IPS-18c (cell line): Measurements from ENCODE around the gene ACSF2.
"Not testable (repeated sequence)": the region's sequence is repeated elsewhere in the genome, so short reads cannot be mapped to it uniquely, and the experiment has no call there.

ENCODE experiments used
- H3K4me3 ChIP-seq: 2 replicates; pipeline ENCODE4 v1.7.0; 2013; ENCODE audit warnings: low read depth, mild to moderate bottlenecking, low read length, moderate library complexity; ENCODE audit not compliant: insufficient read depth
- H3K9me3 ChIP-seq: one replicate; pipeline ENCODE4 v1.6.1; 2013; ENCODE audit warnings: mild to moderate bottlenecking, low read length, moderate library complexity; ENCODE audit not compliant: control insufficient read depth, insufficient read depth

The ACSF2 gene

DNA sequence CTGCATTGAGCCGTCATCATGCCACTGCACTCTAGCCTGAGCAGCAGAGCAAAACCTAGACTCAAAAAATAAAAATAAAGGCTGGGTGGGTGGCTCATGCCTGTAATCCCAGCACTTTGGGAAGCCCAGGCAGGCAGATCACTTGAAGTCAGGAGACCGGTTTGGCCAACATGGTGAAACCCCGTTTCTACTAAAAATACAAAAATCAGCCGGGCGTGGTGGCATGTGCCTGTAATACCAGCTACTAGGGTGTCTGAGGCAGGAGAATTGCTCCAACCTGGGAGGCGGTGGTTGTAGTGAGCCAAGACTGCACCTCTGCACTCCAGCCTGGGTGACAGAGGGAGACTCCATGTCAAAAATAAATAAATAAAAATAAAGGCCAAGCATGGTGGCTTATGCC lies 2.1 kb downstream of the ACSF2 start:
- not testable (repeated sequence) for H3K4me3 ChIP-seq, H3K9me3 ChIP-seq

DNA sequence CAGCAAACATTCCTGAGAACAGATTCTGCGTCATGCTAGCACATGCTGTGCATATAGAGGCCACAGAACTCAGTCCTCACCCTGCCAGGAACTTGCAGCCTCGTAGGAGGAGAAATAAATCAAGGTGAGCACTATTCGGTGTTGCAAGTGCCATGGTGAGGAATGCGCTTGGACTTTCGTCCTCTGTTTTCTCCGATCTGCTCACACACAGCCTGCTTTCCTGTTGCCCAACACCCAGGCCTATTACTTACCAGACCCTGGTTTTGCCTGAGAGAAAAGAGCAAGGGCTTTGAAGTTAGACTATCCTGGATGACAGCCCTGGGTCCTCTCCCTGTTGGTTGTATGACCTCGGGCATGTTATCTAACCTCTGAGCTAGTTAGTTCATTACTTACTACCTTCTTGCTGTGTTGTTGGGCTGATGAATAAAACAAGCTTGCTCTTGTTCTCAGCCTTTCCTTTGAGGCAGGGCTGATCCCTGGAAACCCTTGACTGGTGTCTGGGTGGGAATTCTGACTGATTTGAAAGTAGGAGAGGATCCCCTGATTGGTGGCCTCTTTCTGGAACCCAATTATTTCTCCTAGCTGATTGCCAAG lies 2.9 kb downstream of the ACSF2 start:
- H3K9me3 ChIP-seq = peaks cover 2% of the 10 kb centered on the region
- no peak overlapping the region for H3K4me3 ChIP-seq

DNA sequence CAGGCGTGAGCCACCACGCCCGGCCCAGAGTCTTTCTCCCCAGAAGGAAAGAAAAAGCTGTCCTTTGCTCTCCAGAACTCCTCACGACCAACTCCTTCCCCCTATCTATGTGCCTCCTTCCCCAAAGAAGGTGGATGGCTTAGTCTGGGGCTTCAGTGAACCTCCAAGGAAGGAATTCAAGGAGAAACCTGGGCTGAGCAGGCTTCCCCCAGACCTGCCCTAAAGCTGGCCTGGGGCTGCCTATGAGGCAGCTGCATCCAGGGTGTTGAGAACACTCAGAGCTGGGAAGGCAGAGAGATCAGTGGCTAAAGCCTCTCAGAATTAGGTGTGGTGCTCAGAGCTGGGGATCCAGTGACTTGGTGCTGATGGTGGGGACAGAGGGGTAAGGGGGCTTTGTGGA lies 3.8 kb downstream of the ACSF2 start:
- no peak overlapping the region for H3K4me3 ChIP-seq
- H3K9me3 ChIP-seq = peaks cover 2% of the 10 kb centered on the region

DNA sequence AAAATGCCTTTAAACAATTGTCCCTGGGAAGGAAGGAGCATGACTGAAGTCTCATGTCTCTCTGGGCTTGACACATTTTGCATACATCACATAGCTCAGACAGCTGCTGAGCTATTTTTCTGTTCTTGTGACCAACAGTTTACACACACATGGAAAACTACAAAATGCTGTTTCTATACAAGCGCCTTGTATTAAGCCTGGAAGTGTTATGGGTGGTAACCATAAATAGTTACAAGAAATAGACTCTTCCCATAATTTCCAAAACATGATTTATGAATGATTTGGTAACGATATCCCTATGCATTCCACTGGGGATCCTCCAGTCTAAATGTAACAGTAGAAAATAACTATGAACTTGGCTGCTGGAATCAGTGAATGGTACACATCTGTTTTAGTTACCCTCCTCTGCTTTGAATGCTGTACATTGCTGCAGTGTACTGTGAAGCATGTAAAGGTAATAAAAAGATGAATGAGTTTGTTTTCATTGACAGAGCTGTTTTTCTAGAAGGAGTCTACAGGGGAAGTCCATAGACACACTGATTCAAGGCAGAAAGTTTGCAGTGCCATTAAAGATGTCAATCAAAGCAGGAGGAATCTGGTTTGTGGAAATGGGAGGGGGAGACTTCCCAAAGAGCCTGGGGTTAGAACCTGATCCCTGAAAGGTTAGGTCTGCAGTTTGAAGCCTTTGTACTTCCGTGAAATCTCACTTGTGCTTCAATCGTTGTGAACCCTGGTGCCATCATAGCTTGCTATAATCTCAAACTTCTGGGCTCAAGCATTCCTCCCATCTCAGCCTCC lies 5.0 kb downstream of the ACSF2 start:
- H3K9me3 ChIP-seq = no peaks in the 10 kb centered on the region
- H3K4me3 ChIP-seq = no peak overlapping the region

DNA sequence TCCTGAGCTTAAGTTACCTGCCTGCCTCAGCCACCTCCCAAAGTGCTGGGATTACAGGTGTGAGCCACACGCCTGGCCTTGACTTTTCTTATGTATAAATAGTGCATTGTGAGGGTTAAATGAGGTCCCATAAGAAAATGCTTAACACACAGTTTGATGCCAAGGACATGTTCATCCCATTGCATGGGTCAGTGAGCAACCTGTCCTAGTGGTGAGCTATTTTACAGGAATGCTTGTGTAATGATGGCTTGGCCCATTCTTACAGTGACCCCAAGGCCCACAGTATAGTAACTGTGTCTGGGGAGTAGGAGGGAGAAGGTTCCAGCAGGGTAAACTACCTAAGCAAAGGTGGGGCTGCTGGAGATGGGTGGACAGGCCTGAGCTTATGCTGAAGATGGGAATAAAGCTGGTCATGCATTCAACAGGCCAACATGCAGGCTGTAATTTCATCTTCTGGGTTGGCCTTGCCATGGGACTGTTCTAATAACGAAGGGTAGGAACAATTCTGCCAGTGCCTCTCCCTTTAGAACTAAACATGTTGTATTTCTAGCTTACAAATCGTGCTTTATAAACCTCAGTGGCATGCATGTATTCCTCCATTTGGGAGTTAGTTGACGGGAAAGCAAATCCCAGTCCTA lies 6.2 kb downstream of the ACSF2 start:
- H3K4me3 ChIP-seq = no peak overlapping the region

DNA sequence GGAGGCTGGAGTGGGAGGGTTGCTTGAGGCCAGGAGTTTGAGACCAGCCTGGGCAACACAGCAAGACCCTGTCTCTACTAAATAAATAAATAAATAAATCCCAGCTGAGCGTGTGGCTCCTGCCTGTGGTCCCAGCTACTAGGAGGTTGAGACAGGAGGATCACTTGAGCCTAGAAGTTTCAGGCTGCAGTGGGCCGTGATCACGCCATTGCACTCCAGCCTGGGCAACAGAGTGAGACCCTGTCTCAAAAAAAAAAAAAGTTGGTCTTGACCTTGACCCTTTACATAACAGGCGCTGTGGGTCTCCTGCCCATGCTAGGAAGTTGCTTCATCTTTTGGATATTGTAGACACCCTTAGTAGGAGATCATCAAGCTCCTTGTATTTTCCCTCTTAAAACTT lies 11.4 kb downstream of the ACSF2 start:
- H3K9me3 ChIP-seq = no peaks in the 10 kb centered on the region
- no peak overlapping the region for H3K4me3 ChIP-seq

More for the DNA sequence above, 6.2 kb downstream of the ACSF2 start:
- no peaks in the 10 kb centered on the region for H3K9me3 ChIP-seq

DNA sequence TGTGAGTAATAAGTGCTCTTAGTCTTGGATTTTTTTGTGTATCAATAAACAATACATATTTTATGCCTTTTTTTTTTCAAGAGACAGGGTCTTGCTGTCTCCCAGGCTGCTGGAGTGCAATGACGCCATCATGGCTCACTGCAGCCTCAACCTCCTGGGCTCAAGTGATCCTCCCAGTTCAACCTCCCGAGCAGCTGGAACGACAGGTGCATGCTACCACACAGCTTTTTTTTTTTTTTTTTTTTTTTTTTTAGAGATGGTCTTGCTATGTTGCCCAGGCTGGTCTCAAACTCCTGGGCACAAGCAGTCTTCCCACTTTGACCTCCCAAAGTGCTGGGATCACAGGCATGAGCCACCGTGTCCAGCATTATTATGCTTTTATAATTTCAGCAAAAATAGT lies 13.0 kb downstream of the ACSF2 start:
- Histone ChIP-seq H3K4me3 (no peak overlapping the region), H3K9me3 (no peaks in the 10 kb centered on the region)

DNA sequence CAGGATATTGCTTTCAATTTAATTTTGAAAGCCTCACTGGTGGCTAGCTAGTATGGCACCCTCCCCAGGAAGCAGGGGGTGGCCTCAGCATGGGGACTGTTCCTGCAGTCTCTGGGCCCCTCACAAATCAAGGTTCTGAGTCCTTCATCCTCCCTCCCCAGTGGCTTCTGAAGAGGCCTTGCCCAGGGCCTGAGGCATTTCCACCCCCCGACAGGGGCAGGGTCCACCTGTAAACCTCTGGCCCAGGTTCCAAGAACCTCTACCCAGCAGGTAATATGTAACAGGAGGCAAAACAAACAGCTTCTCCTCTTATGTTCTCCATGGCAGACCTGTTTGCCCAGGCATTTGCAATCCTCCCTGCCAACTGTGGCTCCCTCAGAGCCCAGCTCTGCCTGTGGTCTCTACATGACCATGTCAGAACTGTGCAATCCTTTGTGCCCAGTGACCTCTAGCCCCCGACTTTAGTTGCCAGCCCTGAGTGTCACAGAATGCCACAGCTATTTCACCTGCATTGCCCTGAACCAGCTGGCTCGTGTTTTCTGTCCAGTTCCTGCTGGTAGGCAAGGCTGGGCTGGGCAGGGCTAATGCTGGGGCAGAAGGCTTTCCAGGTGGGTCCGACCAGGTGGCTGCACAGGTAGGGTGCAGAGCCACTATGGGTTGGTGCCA lies 14.3 kb downstream of the ACSF2 start:
- H3K9me3 ChIP-seq = no peaks in the 10 kb centered on the region
- no peak overlapping the region for H3K4me3 ChIP-seq

DNA sequence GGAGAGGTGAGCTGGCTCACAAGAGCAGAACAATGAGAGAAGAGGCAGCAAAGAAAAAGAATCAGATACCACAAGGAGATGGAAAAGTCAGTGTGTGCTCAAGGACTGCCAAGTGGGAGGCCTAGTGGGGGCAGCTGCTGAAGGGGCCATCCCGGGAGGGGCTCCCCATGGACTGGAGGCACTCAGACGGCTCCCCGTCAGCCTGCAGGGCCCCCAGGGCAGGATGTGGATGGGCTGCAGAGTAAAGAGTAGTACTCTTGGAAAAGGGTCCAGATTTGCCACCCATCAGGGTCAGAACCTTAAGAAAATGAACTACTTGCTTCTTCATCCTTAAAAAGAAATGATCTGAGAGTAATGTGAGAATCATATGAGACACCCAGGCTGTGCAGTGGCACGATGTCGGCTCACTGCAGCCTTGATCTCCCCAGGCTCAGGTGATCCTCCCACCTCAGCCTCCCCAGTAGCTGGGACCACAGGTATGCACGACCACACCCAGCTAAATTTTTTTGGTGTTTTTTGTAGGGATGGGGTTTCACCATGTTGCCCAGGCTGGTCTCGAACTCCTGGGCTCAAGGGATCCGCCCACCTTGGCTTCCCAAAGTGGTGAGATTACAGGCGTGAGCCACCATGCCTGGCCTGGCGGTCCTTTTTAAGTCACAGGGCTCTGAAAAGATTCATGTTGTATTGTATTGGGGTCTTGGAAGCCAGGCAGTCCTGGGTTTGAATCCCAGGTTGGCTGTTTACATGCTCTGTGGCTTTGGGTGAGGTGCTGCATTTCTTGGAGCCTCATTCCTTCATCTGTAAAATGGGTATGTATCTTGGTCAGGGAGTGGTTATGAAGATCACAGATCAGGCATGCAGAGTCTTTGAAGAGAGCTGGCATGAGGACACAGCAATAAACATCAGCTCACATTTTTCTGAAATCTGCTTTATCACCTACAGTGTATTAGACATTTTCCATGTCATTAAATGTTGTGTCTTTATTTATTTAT lies 15.1 kb downstream of the ACSF2 start:
- Histone ChIP-seq H3K9me3 (no peaks in the 10 kb centered on the region), H3K4me3 (no peak overlapping the region)

DNA sequence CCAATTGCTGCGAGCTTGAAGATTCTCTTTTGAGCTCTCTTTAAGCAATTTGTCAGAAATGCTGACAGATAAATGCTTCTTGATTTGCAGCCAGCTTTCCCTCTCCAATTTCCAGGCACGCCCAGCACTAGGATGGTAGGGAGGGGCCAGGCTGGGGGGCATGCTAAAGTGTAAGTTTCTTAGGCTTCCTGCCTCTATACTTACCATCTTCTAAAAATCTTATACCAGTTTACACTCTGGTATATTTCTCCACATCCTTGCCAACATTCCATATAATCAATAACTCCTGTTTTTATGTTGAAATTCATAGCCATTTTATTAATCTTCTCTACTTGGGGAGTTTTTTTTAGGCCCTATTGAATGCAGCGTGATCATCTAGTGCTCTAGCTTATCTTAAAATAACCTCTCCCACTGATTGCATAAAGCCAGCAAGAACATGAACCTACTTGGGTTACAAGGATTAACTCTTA lies 17.5 kb downstream of the ACSF2 start:
- Histone ChIP-seq H3K4me3 (no peak overlapping the region), H3K9me3 (no peaks in the 10 kb centered on the region)

DNA sequence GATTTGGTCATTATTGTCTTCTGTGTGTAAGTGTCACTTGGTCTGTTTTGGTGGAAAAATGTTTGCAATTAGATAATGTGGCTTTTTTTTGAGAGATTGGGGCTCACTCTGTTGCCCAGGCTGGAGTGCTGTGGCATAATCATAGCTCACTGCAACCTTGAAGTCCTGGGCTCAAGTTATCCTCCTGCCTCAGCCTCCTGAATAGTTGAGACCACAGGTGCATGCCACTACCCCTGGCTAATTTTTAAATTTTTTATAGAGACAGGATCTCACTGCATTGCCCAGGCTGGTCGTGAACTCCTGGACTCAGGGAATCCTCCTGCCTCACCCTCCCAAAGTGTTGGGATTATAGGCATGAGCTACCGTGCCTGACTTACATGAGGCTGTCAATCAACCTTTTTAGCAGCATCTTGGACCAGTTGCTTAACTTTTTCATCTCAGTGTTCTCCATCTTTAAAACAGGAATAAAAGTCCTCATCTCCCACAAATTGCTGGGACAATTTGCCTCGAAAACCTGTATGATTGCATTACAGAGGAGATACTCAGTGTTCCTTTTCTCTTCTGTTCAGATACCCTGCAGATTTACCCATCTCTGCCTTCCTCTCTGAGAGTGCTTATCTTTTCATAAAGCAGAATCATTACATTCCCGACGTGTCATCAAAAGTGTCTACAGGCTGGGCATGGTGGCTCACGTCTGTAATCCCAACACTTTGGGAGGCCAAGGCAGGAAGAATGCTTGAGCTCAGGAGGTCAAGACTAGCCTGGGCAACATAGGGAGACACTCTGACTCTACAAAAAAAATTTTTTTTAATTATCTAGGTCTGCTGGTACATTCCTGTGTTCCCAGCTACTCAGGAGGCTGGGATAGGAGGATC lies 19.1 kb downstream of the ACSF2 start:
- H3K9me3 ChIP-seq = no peaks in the 10 kb centered on the region
- H3K4me3 ChIP-seq = no peak overlapping the region

DNA sequence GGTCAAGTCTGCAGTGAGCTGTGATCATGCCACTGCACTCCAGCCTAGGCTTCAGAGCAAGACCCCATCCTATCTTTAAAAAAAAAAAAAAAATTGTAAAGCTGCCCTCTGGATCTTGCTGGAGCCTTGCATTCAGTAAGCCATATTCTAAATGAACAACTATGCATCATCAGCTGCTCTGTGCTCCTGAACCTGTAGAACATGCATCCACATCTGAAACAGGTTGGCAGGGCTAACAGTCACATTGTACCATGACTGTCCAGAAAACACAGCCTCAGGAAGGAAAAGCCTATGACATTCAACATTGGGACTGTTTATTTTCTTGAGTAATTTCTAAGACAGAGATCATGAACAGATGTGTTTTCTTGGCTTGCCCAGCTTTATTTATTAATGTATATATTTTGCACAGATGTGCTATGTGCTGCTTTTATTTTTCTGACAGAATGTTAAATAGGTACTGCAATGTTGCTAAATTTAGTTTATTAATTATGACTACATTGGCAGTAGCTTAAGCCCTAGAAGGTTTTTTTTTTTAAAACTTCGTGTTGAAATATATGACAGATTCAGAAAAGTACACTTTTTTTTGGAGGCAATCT lies 19.8 kb downstream of the ACSF2 start:
- Histone ChIP-seq H3K9me3 (no peaks in the 10 kb centered on the region), H3K4me3 (no peak overlapping the region)

DNA sequence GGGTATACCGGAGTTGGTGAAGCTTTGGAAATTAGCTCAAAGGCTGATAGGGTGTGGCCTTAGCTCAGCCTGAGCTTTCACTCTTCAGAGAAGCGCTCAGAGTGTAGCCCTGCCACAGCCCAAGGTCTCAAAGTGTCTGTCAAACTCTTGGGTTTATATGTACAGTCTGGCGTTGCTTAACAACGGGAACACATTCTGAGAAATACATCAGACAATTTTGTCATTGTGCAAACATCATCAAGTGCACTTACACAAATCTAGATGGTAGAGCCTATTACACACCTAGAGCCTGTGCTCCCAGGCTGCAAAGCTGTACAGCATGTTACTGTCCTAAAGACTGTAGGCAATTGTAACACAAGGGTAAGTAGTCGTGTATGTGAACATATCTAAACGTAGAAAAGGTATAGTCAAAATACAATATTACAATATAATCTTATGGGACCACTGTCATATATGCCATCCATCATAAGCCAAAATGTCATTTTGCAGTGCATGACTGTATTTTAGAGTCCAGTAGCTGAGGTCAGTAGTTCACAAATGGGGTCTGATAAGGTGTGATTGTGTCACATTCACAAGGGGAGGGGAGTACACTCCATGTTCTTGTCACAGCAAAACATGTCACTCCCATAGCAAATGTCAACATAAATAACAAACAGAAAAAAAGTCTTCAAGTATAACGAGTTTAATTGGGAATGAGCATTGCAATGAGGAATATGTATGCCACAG lies 22.0 kb downstream of the ACSF2 start:
- H3K4me3 ChIP-seq = no peak overlapping the region
- H3K9me3 ChIP-seq = no peaks in the 10 kb centered on the region

DNA sequence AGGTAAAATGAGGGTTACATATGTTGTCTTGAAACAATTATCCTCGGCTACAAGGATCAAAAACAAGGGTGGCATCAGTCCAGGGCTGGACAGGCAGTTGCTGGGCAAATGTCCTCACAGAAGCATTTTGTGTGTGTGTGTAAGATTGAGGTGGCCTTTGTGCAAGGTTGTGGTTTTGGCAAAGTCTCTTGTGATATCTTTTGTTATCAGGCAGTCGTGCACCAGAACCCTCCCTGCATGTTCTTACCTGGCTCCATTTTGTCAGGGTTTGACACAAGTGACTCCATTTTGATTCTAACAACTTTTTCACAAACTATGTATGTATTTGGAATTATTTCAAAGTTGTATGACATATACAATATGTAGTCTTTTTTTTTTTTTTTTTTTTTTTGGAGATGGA lies 22.6 kb downstream of the ACSF2 start:
- Histone ChIP-seq H3K4me3 (no peak overlapping the region), H3K9me3 (no peaks in the 10 kb centered on the region)

DNA sequence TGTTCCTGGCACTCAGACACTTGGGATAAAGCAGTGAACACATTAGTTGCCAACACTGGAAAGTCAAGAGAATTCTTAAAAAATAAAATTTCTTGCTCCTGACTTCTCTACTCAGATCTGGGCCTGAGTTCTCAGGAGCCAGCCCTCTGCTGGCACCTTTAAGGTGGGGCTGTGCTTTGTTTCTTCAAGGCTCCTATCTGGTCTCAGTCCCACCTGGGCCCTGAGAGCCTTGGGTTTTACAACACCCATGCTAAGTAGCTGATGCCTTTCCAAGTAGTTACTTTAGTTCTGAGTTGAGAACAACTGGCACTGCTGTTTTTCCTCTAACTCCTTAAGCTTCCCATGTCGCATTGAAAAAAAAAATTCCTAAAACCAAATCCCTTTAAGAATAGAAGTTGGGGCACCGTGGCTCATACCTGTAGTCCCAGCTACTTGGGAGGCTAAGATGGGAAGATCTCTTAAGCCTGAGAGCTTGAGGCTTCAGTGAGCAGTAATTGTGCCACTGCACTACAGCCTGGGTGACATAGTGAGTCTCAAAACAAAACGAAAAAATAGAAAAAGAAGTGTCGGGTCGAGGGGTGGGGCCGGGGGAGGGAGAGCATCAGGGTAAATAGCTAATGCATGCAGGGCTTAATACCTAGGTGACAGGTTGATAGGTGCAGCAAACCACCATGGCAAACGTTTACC lies 26.1 kb downstream of the ACSF2 start:
- Histone ChIP-seq H3K4me3 (no peak overlapping the region), H3K9me3 (no peaks in the 10 kb centered on the region)
